Fibroblast of lung (primary cell): ENCODE results near the gene CSNK2A1. TPM values are rescaled to one million over a fixed set of nuclear protein-coding genes. Genes with fewer than 3 reads are reported as not detected.

ENCODE experiments used
- DNase-seq, 2 donors: peaks; one replicate each; pipeline versions ENCODE4 v3.0.0 to v3.0.0-alpha.2; 2010; ENCODE audit warnings: low read depth in 2 of 2
- H2AFZ ChIP-seq: 2 replicates; pipeline ENCODE4 v1.5.1; 2012; ENCODE audit warnings: low read length, control low read depth, inconsistent platforms
- H3K27ac ChIP-seq: 2 replicates; pipeline ENCODE4 v1.5.1; 2011; ENCODE audit warnings: low read length, control low read depth; ENCODE audit not compliant: insufficient read depth
- H3K27me3 ChIP-seq: 2 replicates; pipeline ENCODE4 v1.5.1; 2011; ENCODE audit warnings: mild to moderate bottlenecking, low read length; ENCODE audit not compliant: control insufficient read depth, insufficient read depth
- H3K36me3 ChIP-seq: 2 replicates; pipeline ENCODE4 v1.5.1; 2011; ENCODE audit warnings: low read length; ENCODE audit not compliant: control insufficient read depth, insufficient read depth
- H3K4me1 ChIP-seq: 2 replicates; pipeline ENCODE4 v1.5.1; 2011; ENCODE audit warnings: low read length; ENCODE audit not compliant: control insufficient read depth, insufficient read depth; ENCODE audit errors: extremely low read depth
- H3K4me2 ChIP-seq: 2 replicates; pipeline ENCODE4 v1.5.1; 2011; ENCODE audit warnings: low read length, control low read depth; ENCODE audit not compliant: insufficient read depth; ENCODE audit errors: extremely low read depth
- H3K4me3 ChIP-seq, 4 experiments: fragments of 200-600 bp in 1 of 4; sonication (generic) in 1 of 4; replicated peaks in 1 of 4; 2 replicates each; pipeline ENCODE4 v1.5.1; 2011 to 2016; ENCODE audit warnings: low read length in 4 of 4, low read depth in 3 of 4, mild to moderate bottlenecking in 3 of 4, control low read depth in 2 of 4, inconsistent platforms in 1 of 4, mixed read lengths in 1 of 4; ENCODE audit not compliant: insufficient read depth in 1 of 4; ENCODE audit errors: control extremely low read depth in 1 of 4
- H3K79me2 ChIP-seq: 2 replicates; pipeline ENCODE4 v1.5.1; 2012; ENCODE audit warnings: mild to moderate bottlenecking, low read length, inconsistent platforms; ENCODE audit not compliant: control insufficient read depth, insufficient read depth
- H3K9ac ChIP-seq: 2 replicates; pipeline ENCODE4 v1.5.1; 2011; ENCODE audit warnings: mild to moderate bottlenecking, low read length, control low read depth; ENCODE audit not compliant: insufficient read depth
- H3K9me3 ChIP-seq: 2 replicates; pipeline ENCODE4 v1.5.1; 2012; ENCODE audit warnings: low read depth, low read length; ENCODE audit not compliant: control insufficient read depth, insufficient read depth
- H4K20me1 ChIP-seq: 2 replicates; pipeline ENCODE4 v1.5.1; 2011; ENCODE audit warnings: low read length; ENCODE audit not compliant: control insufficient read depth, insufficient read depth; ENCODE audit errors: extremely low read depth
- EZH2 ChIP-seq: IDR thresholded peaks from 2 replicates; pipeline ENCODE4 v1.5.1; 2012; ENCODE audit warnings: low read length, control low read depth, mild to moderate bottlenecking; ENCODE audit errors: missing control alignments
- polyA plus RNA-seq, 2 donors: library from polyadenylated mRNA; depleted of rRNA in 1 of 2; stranded (reverse) in 1 of 2; unstranded in 1 of 2; fragments of >200 nt; gene quantifications; 2 replicates each; pipeline ENCODE4 v1.2.1, GENCODE V29; 2011 to 2012; ENCODE audit warnings: missing spikeins in 1 of 2
- total RNA-seq: library from RNA; depleted of rRNA; stranded (reverse); fragments of >200 nt; gene quantifications from 2 replicates; pipeline ENCODE4 v1.2.1, GENCODE V29; 2014
- TF ChIP-seq, protein P1 (sequence below), 2 donors: IDR thresholded peaks in 1 of 2; conservative IDR thresholded peaks in 1 of 2; 1 replicate in 1 of 2; 2 replicates in 1 of 2; pipeline ENCODE4 v1.5.1; 2011 to 2012; ENCODE audit warnings: low read length in 2 of 2, control low read depth in 1 of 2, inconsistent platforms in 1 of 2, low read depth in 1 of 2, mild to moderate bottlenecking in 1 of 2

CSNK2A1 gene
- total and polyA plus RNA-seq, 2 donors (not counting 1 experiment from before 2014, with no cell fraction given), result 120 to 124 TPM

DNA sequence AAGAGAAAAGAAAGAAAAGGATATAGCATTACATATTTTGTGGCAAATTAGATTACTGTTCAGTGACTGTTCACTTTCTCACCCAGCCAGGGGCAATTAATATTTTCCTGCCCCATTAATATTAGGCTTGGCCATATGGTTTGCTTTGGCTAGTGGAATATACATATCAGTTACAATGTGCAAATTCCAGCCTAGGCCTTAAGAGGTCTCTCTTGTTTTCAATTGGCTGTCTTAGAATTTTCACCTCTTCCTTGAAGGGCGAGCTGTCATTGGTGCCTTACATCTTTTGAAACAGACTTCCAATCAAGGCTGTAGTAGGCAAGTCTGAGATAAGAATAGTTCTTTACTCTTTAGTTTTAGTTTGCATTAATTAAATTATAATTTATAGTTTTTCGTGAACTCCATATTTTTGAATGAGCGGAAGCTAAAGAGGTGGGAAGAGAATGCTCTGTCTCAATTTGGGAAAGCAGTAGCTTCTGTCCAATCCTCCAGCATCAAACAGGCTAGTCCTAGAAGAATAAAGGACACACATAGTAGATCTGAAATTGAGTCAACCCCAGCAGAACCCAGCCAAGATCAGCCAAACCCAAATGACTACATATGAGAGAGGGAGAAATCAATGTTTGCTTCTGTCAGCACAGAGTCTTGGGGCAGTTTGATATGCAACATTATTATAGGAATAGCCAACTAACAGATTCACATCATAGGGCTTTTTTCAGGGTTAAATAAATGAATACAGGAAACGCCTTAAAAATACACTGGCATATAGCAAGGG is 6.3 kb upstream of the CSNK2A1 start:
- no peak overlapping the region for H3K9ac ChIP-seq
- no peak overlapping the region for H2AFZ ChIP-seq
- H3K36me3 ChIP-seq, result no peaks in the 10 kb centered on the region
- H3K9me3 ChIP-seq, result no peaks in the 10 kb centered on the region
- DNase-seq, result no peak
- H4K20me1 ChIP-seq, result no peaks in the 10 kb centered on the region
- no peak overlapping the region for H3K4me2 ChIP-seq
- TF ChIP-seq, protein P1, sequence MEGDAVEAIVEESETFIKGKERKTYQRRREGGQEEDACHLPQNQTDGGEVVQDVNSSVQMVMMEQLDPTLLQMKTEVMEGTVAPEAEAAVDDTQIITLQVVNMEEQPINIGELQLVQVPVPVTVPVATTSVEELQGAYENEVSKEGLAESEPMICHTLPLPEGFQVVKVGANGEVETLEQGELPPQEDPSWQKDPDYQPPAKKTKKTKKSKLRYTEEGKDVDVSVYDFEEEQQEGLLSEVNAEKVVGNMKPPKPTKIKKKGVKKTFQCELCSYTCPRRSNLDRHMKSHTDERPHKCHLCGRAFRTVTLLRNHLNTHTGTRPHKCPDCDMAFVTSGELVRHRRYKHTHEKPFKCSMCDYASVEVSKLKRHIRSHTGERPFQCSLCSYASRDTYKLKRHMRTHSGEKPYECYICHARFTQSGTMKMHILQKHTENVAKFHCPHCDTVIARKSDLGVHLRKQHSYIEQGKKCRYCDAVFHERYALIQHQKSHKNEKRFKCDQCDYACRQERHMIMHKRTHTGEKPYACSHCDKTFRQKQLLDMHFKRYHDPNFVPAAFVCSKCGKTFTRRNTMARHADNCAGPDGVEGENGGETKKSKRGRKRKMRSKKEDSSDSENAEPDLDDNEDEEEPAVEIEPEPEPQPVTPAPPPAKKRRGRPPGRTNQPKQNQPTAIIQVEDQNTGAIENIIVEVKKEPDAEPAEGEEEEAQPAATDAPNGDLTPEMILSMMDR (conservative IDR thresholded peaks at IDR 0.05 in 1 of 2, IDR thresholded peaks at IDR 0.05 in 1 of 2; ENCODE audit: low read depth in 1 of 2, low read length in 2 of 2), result no peak
- no peak for TF ChIP-seq EZH2
- no peaks in the 10 kb centered on the region for H3K4me1 ChIP-seq
- H3K27ac ChIP-seq, result no peak overlapping the region
- no peaks in the 10 kb centered on the region for H3K79me2 ChIP-seq
- no peak overlapping the region for H3K4me3 ChIP-seq
- peaks cover 3% of the 10 kb centered on the region for H3K27me3 ChIP-seq

DNA sequence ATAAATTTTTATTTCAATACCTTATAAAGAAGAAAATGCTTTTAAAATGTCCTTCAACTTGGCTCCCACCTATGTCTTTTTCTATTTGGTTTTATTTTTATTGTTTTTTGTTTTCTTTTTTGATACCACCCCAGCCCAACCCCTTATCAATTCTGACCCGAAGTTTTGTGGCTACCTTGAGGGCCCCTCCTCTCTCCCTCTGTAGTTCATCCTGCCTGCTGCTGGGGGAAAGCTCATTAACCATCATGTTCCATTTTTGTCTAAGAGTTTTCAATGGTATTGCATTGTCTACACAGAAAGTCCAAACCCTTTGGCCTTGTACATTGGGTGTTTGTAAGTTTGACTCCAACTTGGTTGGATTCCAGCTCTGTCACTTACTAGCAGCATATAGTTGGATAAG is 5.3 kb upstream of the CSNK2A1 start:
- Histone ChIP-seq H3K9ac (no peak overlapping the region), H3K4me2 (no peak overlapping the region), H3K9me3 (no peaks in the 10 kb centered on the region), H2AFZ (no peak overlapping the region), H3K79me2 (no peaks in the 10 kb centered on the region), H4K20me1 (no peaks in the 10 kb centered on the region), H3K4me1 (no peaks in the 10 kb centered on the region), H3K27ac (no peak overlapping the region), H3K4me3 (no peak overlapping the region), H3K36me3 (no peaks in the 10 kb centered on the region), H3K27me3 (peaks cover 3% of the 10 kb centered on the region)
- DNase-seq, result no peak
- TF ChIP-seq, protein P1 (conservative IDR thresholded peaks at IDR 0.05 in 1 of 2, IDR thresholded peaks at IDR 0.05 in 1 of 2; ENCODE audit: low read depth in 1 of 2, low read length in 2 of 2), result no peak
- TF ChIP-seq EZH2, result no peak

DNA sequence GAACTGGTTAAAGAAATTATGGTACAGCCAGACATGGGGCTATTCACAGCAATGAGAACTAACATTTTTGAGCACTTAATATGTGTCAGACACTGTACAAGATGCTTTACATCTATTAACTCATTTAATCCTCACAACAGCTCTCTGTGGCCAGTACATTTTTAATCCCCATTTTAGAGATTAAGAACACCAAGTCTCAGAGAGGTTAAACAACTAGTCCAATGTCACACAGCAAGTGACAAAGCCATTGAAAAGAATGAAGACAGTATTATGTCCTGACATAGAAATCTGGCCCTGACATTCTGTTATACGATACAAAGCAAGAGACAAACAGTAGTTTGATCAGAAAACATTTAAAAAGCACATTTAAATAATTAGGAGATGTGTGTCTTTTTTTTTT is 3.8 kb upstream of the CSNK2A1 start:
- Histone ChIP-seq H3K9me3 (no peaks in the 10 kb centered on the region), H3K4me2 (no peak overlapping the region), H3K27me3 (peaks cover 3% of the 10 kb centered on the region), H3K27ac (no peak overlapping the region), H4K20me1 (no peaks in the 10 kb centered on the region), H2AFZ (no peak overlapping the region), H3K4me1 (no peaks in the 10 kb centered on the region), H3K79me2 (peaks cover 11% of the 10 kb centered on the region), H3K9ac (no peak overlapping the region), H3K36me3 (no peaks in the 10 kb centered on the region), H3K4me3 (no peak overlapping the region)
- DNase-seq, result no peak
- no peak for TF ChIP-seq EZH2
- TF ChIP-seq, protein P1 (conservative IDR thresholded peaks at IDR 0.05 in 1 of 2, IDR thresholded peaks at IDR 0.05 in 1 of 2; ENCODE audit: low read depth in 1 of 2, low read length in 2 of 2), result no peak
